NCI-H226 (cell line): ENCODE results near the gene PRPSAP1.
"Not testable (repeated sequence)": the region's sequence is repeated elsewhere in the genome, so short reads cannot be mapped to it uniquely, and the experiment has no call there.

ENCODE experiments used
- DNase-seq: peaks from one replicate; pipeline ENCODE4 v3.0.0-alpha.2; 2015

PRPSAP1 gene

DNA sequence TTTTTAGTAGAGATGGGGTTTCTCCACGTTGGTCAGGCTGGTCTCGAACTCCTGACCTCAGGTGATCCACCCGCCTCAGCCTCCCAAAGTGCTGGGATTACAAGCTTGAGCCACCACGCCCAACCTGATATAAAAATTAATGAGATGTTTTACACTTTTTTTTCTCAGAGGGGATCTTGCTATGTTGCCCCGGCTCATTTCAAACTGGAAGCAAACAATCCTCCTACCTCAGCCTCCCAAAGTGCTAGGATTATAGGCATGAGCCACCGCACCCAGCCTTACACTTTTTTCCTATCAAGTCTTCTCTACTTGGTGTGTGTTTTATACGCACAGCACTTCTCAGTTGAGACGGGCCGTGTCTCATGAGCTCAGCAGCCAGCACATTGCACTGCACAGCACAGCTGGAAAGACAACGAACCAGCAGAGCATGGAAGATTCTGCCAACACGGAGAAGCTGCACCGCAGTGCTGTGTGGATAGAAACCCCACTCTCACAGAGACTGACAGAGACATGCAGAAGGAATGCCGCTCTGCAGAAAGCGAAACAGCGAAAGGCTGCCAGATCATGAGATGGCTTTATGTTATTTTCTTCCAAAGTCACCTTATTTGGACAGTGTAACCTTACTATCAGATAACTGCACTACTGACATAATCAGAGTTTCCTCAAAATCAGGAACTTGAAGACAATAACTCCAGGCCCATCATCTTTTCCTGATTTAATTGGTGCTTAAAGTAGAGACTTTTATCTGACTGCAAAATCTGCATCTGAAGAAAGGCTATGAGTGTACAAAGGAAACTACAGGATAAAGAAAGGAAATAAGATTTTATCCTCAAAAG lies 39.1 kb downstream of the PRPSAP1 start:
- DNase-seq = no peak

DNA sequence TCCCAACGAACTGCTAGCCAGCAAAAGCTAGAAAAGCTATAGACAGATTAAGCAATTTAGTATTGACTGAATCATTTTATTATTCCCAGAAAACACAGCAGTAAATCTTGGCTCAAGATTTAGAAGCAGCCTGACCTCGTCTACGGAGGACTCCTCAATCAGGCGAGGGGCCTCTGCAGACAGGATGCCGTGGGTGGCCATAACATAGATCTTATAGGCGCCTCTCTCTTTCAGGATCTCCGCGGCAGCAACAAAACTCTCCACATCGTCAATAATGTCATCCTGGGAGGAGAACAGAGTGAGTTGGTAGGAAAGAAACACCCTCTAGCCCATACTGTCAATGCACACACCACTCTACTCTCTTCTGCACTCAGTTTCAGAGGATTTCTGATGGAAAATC lies 41.0 kb downstream of the PRPSAP1 start:
- DNase-seq = no peak

- no peak for DNase-seq
Measured at GRCh38 chr17:76309461-76309860, 44.3 kb downstream of the PRPSAP1 start.

GRCh38 chr17:76307966-76308338 lies 45.8 kb downstream of the PRPSAP1 start, which contains the start of gene QRICH2:
Gene QRICH2 (minus strand): TSS chr17:76308276. CDS start chr17:76307998, 278 bp downstream.
- DNase-seq = no peak

DNA sequence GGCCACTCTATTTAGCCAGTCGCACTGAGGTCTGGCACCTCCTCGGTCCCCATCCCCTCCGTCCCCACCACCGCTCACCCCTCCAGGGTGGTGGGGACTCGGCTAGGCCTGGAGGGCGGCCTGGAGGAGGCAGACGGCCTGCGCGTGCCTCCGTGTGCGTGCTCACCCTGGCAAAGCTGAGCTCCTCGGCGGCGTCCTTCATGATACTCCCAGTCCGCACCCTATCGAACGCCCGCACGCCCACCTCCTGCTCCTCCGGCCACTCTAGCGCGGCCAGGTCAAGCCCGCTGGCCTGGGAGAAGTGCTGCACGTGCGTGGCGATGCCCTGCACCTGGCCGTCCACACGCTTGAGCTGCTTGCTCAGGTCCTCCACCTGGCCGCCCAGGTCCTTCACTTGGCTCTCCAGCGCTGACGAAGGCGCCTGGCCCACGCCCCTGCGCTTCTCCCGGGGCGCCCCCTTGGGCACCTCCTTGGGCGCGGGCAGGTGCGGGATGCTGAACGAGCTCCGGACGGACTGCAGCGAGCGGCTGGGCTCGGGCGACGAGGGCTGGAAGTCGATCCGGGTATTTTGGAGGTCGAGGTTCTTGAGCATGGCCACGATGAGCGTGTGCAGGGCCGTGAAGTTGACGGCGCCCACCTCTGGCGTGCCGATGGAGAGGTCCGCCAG lies 46.3 kb downstream of the PRPSAP1 start:
- no peak for DNase-seq

DNA sequence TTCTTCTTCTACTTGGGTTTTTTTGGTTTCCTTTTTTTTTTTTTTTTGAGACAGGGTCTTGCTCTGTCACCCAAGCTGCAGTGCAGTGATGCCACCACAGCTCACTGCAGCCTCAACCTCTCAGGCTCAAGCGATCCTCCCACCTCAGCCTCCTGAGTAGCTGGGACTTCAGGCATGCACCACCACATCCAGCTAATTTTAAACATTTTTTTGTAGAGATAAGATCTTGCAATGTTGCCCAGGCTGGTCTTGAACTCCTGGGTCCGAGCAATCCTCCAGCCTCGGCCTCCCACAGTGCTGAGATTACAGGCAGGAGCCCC lies 48.6 kb downstream of the PRPSAP1 start:
- not testable (repeated sequence) for DNase-seq

- no peak for DNase-seq
Measured at GRCh38 chr17:76304226-76305134, 49.2 kb downstream of the PRPSAP1 start.

DNA sequence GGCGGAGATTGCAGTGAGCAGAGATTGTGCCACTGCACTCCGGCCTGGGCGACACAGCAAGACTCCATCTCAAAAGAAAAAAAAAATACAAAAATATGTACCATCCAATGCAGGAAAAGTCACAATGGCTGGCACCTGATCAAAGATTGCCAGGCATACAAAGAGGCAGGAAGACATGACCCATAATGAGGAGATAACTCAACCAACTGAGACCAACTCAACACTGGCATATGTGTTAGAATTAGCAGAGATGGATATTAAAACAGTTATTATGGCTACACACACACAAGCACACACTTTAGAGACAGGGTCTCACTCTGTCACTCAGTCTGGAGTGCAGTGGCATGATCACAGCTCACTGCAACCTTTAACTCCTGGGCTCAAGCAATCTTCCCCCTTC lies 56.3 kb downstream of the PRPSAP1 start:
- DNase-seq = no peak

- DNase-seq = no peak
Measured at GRCh38 chr17:76296889-76297288, 56.8 kb downstream of the PRPSAP1 start.

DNA sequence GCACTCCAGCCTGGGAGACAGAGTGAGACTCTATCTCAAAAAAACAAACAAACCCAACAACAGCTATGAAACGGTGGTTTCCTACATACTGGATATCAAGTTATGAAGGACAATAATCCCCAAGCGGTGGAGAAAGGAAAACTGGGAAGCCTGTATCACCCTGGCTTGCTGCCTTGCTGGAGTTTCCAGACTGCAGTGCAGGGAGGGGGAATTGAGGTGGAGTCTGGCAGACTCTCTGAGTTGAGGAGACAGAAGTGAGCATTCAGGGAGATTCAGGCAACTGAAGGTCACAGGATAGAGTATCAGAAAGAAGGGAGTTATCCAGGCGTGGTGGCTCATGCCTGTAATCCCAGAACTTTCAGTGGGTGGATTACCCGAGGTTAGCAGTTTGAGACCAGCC lies 57.5 kb downstream of the PRPSAP1 start:
- no peak for DNase-seq

DNA sequence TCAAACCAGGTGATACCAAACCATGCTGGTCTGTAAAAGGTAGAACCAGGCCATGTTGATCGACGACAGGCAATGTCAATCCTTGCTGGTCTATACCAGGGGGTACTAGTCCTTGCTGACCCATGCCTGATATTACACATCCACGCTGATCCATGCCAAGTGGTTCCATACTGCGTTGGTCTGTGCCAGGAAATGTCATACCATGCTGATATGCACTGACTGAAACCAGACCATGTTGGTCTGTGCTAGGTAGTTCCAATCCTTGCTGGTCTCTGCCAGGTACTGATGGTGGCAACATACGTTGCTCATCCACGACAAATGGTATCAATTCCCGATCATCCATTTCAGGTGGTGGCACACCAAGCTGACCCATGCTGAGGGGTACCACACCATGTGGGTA lies 60.6 kb downstream of the PRPSAP1 start:
- no peak for DNase-seq

DNA sequence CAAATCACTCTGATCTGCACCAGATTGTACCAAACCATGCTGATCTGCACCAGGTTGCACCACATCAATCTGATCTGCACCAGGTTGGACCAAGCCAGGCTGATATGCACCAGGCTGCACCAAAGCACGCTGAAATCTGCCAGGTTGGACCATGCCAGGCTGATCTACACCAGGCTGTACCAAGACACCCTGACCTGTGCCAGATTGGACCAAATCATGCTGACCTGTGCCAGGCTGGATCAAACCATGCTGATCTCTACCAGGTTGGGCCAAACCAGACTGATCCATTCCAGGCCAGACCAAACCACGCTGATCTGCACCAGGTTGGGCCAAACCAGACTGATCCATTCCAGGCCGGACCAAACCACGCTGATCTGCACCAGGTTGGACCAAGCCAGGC lies 61.1 kb downstream of the PRPSAP1 start:
- no peak for DNase-seq

DNA sequence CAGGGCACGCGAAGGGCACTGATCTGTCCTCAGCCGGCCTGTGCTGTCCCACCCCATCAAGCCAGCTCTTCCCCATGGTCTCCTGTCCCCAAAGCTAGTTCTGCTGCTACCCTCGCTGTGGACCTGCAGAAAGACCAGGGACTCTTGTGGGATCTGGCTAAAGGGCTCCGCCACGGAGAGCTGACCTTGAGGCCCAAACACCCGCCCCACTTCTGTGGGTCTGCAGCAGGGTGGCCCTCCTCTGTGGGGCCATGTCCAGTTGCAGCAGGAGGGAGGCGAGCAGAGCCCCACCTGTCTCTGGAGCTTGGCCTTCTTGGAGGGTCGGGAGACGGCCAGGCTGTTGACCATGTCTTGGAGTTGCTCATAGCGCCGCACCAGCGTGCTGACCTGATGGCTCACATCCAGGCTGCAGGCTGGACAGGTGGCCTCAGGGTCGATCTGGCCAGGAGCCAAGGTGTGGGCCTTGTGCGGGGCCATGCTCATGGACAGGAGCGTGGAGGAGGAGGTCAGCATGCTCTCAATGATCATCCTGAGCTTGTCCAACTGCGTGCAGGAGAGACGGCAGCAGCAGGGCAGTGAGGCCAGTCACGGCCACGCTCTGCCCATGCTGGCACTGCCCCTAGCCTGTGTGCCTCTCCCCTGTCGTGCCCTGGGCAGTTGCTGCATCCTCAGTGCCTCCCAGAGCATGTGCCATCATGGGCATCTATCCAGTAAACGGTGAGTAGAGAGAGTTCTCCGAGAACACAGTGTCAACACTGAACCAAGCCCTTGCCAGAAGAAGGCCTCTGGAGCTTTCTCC lies 71.9 kb downstream of the PRPSAP1 start:
- DNase-seq = no peak

DNA sequence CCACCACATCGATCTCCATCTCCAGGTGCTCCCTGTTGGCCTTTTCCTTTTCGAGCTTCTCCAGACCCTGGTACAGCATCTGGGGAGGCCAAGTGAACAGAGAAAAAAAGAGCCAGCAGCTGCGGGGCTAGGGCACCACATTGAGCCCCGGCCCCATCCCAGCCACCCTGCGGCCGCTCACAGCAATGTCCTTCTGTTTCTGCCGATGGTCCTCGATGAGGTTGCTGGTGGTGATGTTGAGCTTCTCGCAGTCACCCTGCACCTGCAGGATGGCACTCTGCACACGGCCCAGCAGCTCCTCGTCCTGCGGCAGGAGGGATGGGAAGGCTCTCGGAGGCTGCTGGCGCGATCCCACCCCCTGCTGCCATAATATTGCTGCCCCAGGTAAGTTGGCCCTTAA lies 73.1 kb downstream of the PRPSAP1 start:
- no peak for DNase-seq

GRCh38 chr17:76279742-76280287 lies 73.9 kb downstream of the PRPSAP1 start:
- no peak for DNase-seq

GRCh38 chr17:76278952-76279741 lies 74.6 kb downstream of the PRPSAP1 start:
- DNase-seq = peak; percentile 51

DNA sequence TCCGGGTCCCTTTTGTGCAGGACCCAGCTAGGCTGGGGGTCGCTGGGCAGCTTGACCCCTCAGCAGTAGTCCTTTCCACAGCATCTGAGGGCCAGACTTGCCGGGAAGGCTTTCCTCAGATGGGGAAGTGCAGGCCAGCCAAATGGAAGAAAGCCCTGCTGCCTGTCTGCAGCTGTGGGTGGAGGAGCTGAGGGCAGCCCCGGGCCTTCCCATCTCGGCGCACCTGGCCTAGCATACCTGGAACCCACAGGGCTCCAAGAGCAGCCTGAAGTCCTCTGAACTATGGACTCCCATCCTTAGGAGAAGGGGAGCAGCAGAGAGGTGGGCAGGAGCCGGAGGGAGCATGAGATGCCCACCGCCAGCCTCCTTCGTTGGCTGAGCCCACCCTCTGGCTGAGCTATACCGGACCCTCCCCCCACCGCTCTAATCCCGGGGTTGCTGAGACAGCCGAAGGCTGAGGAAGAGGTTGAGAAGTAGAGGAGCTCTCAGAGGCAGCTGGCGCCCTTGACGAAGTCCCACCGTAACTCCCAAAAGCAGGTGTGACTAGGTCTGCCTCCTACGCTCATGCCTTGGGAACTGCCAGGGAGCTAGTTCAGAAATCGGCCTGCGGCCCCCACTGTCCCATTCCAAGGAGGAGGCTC lies 75.3 kb downstream of the PRPSAP1 start:
- no peak for DNase-seq

- no peak for DNase-seq
Measured at GRCh38 chr17:76277300-76278267, 76.1 kb downstream of the PRPSAP1 start.

GRCh38 chr17:76276461-76277299 lies 77.0 kb downstream of the PRPSAP1 start:
- no peak for DNase-seq
